Brain microvascular endothelial cell (primary cell): ENCODE data around the gene ACSM6.
"Not testable (repeated sequence)": the region's sequence is repeated elsewhere in the genome, so short reads cannot be mapped to it uniquely, and the experiment has no call there.

Source experiments
- DNase-seq: peaks from one replicate; pipeline ENCODE4 v3.0.0-alpha.2; 2020
- H3K27ac ChIP-seq: fragments of 250-450 bp; sonication (Bioruptor Pico); 2 replicates; pipeline ENCODE4 v1.5.1; 2020; ENCODE audit warnings: mild to moderate bottlenecking, moderate library complexity
- H3K27me3 ChIP-seq: fragments of 250-450 bp; sonication (Bioruptor Pico); replicated peaks from 2 replicates; pipeline ENCODE4 v1.5.1; 2020; ENCODE audit warnings: mild to moderate bottlenecking
- H3K36me3 ChIP-seq: fragments of 250-450 bp; sonication (Bioruptor Pico); replicated peaks from 2 replicates; pipeline ENCODE4 v1.5.1; 2020; ENCODE audit warnings: mild to moderate bottlenecking
- H3K4me3 ChIP-seq: 2 replicates; pipeline ENCODE4 v1.5.1; 2011; ENCODE audit warnings: low read depth, mild to moderate bottlenecking, control low read depth, low read length, moderate library complexity
- in situ Hi-C: cut with HindIII; loops from 2 replicates; pipeline ENCODE4 v1.10.0; 2017; ENCODE audit warnings: low sequenced_read_pairs, low pct_ligation_motif_present
- TF ChIP-seq, protein P1 (sequence below): IDR thresholded peaks from 2 replicates; pipeline ENCODE4 v1.5.1; 2011; ENCODE audit warnings: low read depth, mild to moderate bottlenecking, moderate library complexity, low read length, control low read depth, inconsistent platforms; ENCODE audit errors: missing control alignments

The ACSM6 gene

DNA sequence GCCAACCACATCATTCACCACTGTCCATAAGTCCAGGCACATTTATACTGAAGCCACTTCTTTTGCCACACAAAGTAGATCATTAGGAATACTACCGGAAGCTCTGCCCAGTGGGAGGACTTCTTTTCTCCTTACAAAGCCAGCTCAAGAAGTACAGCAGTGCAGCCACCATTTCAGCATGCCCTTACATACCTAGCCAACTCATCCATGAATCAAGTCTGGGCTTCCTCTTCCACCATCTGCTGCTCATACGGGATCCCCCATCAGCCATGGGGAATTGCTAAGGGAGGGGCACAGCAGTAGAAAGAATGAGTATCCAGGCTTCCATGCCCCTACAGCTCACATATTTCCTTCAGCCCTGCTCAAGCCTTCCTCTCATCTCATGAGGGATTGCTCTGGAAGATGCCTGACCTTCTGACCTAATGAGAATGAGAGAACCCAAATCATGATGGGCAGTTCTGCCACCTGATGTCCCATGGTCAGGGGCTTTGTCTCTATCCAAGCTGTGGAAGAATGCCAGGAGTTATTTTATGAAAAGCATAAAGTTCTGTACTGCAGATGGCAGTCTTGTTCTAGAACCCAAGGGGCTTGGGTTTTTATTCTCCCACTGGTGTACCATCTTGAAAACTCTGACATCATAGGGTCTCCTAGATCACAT, 39.5 kb downstream of the ACSM6 start:
- TF ChIP-seq, protein P1, sequence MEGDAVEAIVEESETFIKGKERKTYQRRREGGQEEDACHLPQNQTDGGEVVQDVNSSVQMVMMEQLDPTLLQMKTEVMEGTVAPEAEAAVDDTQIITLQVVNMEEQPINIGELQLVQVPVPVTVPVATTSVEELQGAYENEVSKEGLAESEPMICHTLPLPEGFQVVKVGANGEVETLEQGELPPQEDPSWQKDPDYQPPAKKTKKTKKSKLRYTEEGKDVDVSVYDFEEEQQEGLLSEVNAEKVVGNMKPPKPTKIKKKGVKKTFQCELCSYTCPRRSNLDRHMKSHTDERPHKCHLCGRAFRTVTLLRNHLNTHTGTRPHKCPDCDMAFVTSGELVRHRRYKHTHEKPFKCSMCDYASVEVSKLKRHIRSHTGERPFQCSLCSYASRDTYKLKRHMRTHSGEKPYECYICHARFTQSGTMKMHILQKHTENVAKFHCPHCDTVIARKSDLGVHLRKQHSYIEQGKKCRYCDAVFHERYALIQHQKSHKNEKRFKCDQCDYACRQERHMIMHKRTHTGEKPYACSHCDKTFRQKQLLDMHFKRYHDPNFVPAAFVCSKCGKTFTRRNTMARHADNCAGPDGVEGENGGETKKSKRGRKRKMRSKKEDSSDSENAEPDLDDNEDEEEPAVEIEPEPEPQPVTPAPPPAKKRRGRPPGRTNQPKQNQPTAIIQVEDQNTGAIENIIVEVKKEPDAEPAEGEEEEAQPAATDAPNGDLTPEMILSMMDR = no peak
- in situ Hi-C loops = no loop called here
- no peak for DNase-seq
- peaks cover 7% of the 10 kb centered on the region for H3K36me3 ChIP-seq
- no peak overlapping the region for H3K27ac ChIP-seq
- no peak overlapping the region for H3K4me3 ChIP-seq
- H3K27me3 ChIP-seq = no peaks in the 10 kb centered on the region

DNA sequence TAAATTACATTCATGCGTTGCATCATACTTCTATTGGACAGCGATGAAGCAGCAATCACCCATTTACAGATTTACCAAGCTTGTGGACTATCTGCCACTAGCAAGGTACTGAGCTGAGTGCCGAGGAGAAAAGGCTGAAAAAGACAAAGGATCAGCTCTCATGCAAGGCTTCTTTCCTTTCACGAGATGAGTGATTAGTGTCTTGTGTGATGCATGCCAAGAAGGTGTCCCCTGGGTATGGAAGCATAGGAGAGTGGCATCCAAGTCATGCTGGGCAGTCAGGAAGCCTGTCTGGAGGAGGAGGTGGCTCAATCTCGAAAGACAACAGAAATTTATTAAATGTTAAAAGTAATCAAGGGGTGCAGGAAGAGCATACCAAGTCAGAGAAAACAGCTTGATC, 40.9 kb downstream of the ACSM6 start:
- no peak overlapping the region for H3K27ac ChIP-seq
- no peak overlapping the region for H3K4me3 ChIP-seq
- H3K27me3 ChIP-seq = no peaks in the 10 kb centered on the region
- in situ Hi-C loops = no loop called here
- TF ChIP-seq, protein P1 = no peak
- DNase-seq = no peak
- peaks cover 8% of the 10 kb centered on the region for H3K36me3 ChIP-seq

DNA sequence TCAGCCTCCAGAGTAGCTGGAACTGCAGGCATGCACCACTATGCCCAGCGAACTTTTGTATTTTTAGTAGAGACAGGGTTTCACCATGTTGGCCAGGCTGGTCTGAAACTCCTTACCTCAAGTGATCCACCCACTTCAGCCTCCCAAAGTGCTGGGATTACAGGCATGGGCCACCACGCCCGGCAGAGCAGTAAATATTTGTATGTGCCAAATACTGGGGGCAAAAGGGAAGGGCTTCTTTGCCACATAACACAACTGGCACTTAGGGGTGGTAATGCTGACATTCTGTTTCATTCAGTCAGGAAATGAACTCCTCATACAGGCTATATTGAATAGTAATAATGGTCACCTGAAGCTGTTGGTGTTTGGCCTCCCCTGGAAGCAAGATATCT, 41.6 kb downstream of the ACSM6 start:
- TF ChIP-seq, protein P1 = no peak
- no peak overlapping the region for H3K27ac ChIP-seq
- no peak overlapping the region for H3K4me3 ChIP-seq
- peaks cover 11% of the 10 kb centered on the region for H3K36me3 ChIP-seq
- in situ Hi-C loops = no loop called here
- DNase-seq = no peak
- H3K27me3 ChIP-seq = no peaks in the 10 kb centered on the region

DNA sequence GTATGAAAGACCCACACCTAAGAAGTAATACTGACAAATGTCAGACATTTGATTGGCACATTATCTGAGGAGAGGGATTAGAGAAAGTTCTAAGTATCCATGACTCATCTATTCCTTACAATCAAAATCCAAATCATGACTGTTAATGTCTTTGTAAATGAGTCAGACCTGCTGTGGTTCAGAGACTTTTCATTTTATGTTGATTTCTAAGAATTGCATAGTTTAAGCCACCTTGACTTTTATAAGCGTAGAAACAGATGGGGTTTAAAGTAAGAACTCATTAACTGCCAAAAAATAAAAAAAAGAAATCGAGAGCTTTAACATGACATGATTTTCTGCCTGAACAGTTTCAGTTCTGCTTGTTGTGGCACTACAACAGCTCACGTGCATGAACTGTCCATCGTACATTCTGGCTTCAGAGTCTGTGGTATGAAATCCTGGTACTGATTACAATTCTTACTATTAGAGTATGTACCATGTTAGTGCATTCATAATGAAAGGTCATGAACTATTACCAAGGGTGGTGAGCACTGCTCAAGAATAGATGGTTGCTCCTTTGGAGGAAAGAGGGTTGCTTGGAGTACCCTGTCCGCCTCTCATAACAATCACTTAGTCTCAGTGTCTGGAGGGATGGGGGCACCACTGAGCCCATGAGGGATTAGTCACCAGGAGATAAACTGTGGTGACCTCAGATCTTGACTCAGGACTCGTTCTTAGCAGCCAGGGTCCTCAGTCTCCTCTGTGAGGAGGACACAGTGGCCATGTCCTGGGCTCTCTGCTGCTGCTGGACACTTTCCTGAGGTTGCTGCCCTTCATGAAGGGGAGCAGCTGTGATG, 42.2 kb downstream of the ACSM6 start:
- peaks cover 12% of the 10 kb centered on the region for H3K36me3 ChIP-seq
- in situ Hi-C loops = no loop called here
- TF ChIP-seq, protein P1 = no peak
- DNase-seq = no peak
- no peaks in the 10 kb centered on the region for H3K27me3 ChIP-seq
- H3K4me3 ChIP-seq = no peak overlapping the region
- H3K27ac ChIP-seq = no peak overlapping the region

DNA sequence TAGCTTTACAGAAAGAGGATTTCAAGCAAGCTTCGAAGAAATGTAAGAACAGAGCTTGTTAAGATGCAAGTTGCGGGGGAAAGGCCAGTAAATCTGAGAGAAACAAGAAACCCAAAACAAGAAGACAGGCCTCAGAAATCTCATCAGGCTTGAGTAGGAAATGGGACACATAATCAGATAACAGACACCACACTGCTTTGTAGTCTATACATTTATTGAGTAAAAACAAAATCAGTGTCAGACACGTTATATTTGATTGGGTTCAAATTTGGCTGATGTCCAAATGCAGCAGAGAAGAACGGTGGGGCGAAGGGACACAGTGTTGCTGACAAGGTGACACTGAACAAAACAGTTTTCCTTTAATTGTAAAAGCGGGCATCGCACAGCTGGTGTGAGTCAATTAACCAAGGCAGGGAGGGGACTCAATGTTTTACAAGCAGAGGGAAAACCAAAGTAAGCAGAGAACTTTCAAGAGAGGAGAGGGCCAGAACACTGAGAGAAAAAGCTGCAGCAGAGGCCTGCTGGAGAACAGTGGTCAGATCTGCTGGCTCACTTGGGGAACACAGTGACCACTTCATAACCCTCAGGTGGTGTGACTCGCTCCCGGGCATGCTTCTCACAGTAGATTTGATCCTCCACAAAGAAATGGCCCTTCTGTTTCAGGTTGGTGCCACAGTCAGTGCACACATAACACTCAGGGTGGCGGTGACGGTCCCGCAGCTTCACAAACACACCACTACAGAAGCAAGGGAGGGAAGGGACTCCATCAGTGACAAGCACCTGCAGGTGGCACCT, 43.5 kb downstream of the ACSM6 start:
- TF ChIP-seq, protein P1 = no peak
- DNase-seq = no peak
- Histone ChIP-seq H3K27me3 (no peaks in the 10 kb centered on the region), H3K36me3 (peaks cover 12% of the 10 kb centered on the region), H3K4me3 (no peak overlapping the region), H3K27ac (no peak overlapping the region)
- in situ Hi-C loops = no loop called here

DNA sequence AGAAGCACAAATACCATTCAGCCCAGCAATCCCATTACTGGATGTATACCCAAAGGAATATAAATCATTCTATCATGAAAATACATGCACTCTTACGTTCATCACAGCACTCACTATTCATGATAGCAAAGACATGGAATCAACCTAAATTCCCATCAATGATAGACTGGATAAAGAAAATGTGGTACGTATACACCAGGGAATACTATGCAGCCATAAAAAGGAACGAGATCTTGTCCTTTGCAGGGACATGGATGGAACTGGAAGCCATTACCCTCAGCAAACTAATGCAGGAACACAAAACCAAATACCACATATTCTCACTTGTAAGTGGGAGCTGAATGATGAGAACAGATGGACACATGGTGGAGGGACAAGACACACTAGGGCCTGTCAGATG, 46.1 kb downstream of the ACSM6 start:
- DNase-seq, H3K27ac ChIP-seq, in situ Hi-C loops, H3K4me3 ChIP-seq, H3K27me3 ChIP-seq: not testable (repeated sequence)
- peaks cover 16% of the 10 kb centered on the region for H3K36me3 ChIP-seq
